ENCODE data around the gene VPS8.

DNA sequence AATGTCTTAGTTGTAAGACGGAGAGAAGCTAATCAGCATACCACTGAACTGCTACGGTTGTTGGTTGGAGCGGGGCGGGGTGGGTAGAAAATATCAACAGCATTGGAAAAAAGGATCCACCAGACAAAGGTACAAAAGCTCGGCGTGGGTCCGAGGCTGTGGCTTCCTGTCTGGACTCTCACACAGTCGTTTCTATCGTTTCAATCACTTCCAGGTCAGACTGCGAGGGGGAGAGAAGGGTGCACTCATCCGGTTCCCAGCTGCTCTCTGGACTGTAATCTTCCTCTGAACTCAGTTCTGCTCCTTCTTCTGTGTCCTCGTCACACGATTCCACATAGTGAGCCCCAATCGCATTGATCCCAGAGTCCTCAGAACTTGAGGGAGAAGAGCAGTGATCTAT is 270.9 kb downstream of the VPS8 start:
- TF ChIP-seq FOXA1 (IDR thresholded peaks at IDR 0.05) = no peak
- no peak for TF ChIP-seq HDGF (IDR thresholded peaks at IDR 0.05; ENCODE audit: borderline replicate concordance)
- TF ChIP-seq ELF4 (IDR thresholded peaks at IDR 0.05) = no peak
- no peak for TF ChIP-seq NFRKB (IDR thresholded peaks at IDR 0.05)
- no peak for TF ChIP-seq ZNF384 (IDR thresholded peaks at IDR 0.05)
- no peak for TF ChIP-seq TARDBP (IDR thresholded peaks at IDR 0.05)
- TF ChIP-seq FOXK2 (IDR thresholded peaks at IDR 0.05) = no peak
- TF ChIP-seq SP1 (IDR thresholded peaks at IDR 0.05) = no peak
- no peak for TF ChIP-seq CTBP1 (IDR thresholded peaks at IDR 0.05; ENCODE audit: borderline replicate concordance)
- TF ChIP-seq BHLHE40 (IDR thresholded peaks at IDR 0.05; ENCODE audit: borderline replicate concordance) = no peak
- TF ChIP-seq L3MBTL2 (conservative IDR thresholded peaks at IDR 0.05) = no peak
- no peak for TF ChIP-seq SUZ12 (IDR thresholded peaks at IDR 0.05)

Data from HEK293T (cell line).